ENCODE results near the gene NT5C1B.

The NT5C1B gene

DNA sequence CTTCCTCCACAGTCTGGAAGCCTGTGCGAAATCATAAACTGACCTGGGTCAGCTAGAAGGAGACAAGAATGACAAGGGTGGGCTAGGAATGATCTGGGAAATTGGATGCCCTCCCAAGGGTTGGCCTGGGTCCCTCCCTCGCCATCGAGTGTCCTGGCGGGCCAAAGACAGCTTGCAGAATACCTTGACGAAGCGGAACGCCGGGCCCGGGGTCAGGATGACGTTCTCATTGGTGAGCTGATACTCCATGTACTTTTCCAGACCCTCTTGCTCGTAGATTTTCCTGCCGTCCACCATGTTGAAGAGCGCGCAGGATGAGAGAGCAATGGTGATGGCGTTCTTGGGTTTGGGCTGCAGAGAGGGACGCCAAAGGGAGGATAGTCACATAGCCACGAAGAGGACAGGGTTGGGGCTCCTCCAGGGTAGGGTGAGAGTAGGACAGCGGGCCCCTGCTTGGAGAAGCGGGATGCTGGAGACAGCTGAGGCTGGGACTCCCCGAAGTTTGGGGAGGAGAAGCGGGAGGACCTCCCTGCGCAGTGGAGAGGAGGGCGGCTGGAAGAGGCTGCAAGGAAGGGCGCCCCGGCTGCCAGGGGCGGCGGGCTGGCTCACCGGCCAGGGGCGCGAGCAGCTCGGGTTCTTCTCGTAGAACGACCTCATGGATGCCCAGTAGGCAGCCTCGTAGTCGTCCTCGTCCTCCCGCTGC lies 5.3 kb downstream of the NT5C1B start:
- no peak overlapping the region for H3K27ac ChIP-seq
- POLR2A ChIA-PET (ENCODE audit: low non-redundant PET): no interaction called here
- DNase-seq (ENCODE audit: low spot score): no peak
- TF ChIP-seq, protein P1, sequence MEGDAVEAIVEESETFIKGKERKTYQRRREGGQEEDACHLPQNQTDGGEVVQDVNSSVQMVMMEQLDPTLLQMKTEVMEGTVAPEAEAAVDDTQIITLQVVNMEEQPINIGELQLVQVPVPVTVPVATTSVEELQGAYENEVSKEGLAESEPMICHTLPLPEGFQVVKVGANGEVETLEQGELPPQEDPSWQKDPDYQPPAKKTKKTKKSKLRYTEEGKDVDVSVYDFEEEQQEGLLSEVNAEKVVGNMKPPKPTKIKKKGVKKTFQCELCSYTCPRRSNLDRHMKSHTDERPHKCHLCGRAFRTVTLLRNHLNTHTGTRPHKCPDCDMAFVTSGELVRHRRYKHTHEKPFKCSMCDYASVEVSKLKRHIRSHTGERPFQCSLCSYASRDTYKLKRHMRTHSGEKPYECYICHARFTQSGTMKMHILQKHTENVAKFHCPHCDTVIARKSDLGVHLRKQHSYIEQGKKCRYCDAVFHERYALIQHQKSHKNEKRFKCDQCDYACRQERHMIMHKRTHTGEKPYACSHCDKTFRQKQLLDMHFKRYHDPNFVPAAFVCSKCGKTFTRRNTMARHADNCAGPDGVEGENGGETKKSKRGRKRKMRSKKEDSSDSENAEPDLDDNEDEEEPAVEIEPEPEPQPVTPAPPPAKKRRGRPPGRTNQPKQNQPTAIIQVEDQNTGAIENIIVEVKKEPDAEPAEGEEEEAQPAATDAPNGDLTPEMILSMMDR (conservative IDR thresholded peaks at IDR 0.05; ENCODE audit: low read depth): no peak
- CTCF ChIA-PET: no interaction called here

DNA sequence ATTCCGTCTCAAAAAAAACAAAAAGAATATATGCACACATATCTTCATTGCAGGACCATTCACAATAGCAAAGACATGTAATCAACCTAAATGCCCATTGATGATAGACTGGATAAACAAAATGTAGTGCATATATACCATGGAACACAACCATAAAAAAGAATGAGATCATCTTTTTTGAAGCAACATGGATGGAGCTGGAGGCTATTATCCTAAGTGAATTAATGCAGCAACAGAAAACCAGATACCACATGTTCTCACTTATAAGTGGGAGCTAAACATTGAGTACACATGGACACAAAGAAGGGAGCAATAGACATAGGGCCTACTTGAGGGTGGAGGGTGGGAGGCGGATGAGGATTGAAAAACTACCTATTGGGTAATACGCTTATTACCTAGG lies 8.8 kb downstream of the NT5C1B start:
- H3K27ac ChIP-seq: no peak overlapping the region
- DNase-seq (ENCODE audit: low spot score): no peak
- POLR2A ChIA-PET (ENCODE audit: low non-redundant PET): no interaction called here
- TF ChIP-seq, protein P1 (conservative IDR thresholded peaks at IDR 0.05; ENCODE audit: low read depth): no peak
- CTCF ChIA-PET: interaction anchor here (0.6 kb wide), 3 partner anchors 53 to 711 kb away, joined by 3 to 4 read pairs (median 4); no protein-coding TSS in a partner anchor

DNA sequence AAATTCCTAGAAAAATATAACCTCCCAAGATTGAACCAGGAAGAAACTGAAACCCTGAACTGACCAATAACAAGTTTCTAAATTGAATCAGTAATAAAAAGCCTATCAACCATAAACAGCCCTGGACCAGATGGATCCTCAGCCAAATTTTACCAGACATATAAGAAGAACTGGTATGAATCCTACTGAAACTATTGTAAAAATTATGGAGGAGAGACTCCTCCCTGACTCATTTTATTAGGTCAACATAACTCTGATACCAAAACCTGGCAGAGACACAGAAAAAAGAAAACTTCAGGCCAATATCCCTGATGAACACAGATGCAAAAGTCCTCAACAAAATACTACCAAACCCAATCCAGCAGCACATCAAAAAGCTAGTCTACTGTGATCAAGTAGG lies 11.3 kb downstream of the NT5C1B start:
- TF ChIP-seq, protein P1 (conservative IDR thresholded peaks at IDR 0.05; ENCODE audit: low read depth): no peak
- no peak overlapping the region for H3K27ac ChIP-seq
- ChIA-PET POLR2A (ENCODE audit: low non-redundant PET) (no interaction called here), CTCF (no interaction called here)
- DNase-seq (ENCODE audit: low spot score): no peak

DNA sequence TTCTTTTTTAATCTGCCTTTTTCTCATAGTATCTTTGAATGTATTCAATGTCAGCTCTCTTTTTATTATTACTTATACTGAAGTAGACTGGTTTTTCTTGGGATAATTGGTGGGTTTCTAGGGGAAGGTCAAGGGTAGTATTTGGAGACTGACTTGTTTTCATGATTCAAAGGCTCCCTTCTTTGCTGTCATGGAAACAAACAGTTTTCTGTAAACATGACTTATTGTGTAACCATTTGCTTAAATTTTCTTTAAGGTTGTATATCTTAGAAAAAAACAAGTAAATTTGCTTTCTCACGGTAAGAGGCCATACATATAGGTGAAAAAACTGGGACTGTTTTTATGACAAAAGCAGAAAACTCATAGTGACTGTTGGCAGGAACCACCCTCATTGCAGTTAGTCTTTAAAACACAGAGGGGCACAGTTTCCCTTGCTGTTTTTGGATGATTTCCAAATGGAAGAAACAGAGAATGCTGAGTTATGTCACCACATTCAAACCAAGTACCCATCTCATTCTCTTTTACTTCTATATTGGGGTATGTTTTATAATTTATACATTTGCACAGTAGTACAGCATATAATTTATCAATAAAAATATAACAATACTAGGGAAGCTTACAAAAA lies 23.1 kb downstream of the NT5C1B start:
- TF ChIP-seq, protein P1 (conservative IDR thresholded peaks at IDR 0.05; ENCODE audit: low read depth): no peak
- ChIA-PET POLR2A (ENCODE audit: low non-redundant PET) (no interaction called here), CTCF (no interaction called here)
- no peak for DNase-seq (ENCODE audit: low spot score)
- H3K27ac ChIP-seq: no peak overlapping the region

DNA sequence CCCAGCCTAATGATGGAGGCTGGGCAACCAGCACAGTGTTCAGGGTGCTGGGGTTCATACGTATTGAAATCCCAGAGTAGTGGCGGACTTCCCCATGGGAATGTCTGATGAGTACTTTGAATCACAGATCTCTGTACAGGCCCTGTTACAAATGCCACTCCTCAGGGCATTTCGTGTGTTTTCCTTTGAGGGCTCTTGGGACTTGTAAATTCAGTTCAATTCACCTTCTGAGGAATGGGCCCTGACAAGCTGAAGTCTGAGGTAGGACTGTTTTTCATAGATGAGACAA lies 28.6 kb downstream of the NT5C1B start:
- TF ChIP-seq, protein P1 (conservative IDR thresholded peaks at IDR 0.05; ENCODE audit: low read depth): no peak
- ChIA-PET POLR2A (ENCODE audit: low non-redundant PET) (interaction anchor here (0.6 kb wide), 1 partner anchor 60 kb away, joined by 3 read pairs; no protein-coding TSS in a partner anchor), CTCF (no interaction called here)
- peak overlapping the region; percentile 96 for H3K27ac ChIP-seq
- no peak for DNase-seq (ENCODE audit: low spot score)

DNA sequence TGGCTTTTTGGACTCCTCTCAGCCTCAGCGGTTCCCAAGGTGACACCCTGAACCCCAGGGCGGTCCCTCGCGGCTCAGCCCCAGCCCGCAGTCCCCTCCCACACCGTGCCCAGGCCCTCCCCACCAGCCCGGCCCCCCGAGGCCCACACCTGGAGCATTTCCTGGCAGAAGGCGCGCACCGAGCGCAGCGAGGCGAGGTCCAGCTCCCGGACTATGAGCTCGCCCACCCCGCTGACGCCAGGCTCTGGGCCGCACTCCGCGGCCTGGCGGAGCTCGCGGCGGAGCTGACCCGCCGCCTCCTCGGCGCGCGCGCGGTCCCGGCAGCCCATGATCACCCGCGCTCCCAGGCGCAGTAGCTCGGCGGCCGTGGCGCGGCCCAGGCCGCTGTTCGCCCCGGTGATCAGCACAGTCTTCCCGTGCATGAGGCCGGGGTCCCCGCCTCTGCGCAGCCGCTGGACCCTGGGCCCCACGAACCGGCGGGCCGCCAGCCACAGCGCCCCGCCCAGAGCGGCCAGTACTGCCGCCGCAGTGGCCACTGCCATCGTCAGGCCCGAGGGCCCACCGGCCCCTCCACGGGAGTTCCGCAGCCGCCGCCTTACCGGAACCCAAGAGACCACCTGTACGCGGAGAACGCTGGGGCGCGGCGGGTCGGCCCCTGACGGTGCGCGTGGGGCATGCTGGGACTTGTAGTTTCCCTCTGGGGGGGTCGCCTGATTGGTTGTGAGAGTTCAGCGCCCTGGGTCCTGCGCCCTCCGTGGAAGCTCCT lies 29.2 kb downstream of the NT5C1B start, which contains the start of gene RDH14:
Gene RDH14, minus strand, starts transcription at position 623 of the 766 bp plus-strand sequence. Its CDS starts 81 bp downstream, at position 542.
- peak within 1 kb of the TSS; percentile 96 for H3K27ac ChIP-seq
- POLR2A ChIA-PET (ENCODE audit: low non-redundant PET): interaction anchor here (0.6 to 0.8 kb wide), 2 partner anchors 14 to 60 kb away, joined by 3 read pairs; no protein-coding TSS in a partner anchor
- TF ChIP-seq, protein P1 (conservative IDR thresholded peaks at IDR 0.05; ENCODE audit: low read depth): no peak
- DNase-seq (ENCODE audit: low spot score): peak; percentile 92
- CTCF ChIA-PET: interaction anchor here (0.6 kb wide), 4 partner anchors 193 to 918 kb away, joined by 3 to 4 read pairs (median 3); no protein-coding TSS in a partner anchor
